Caco-2 (cell line): ENCODE data around the gene SLC44A5. TPM values are rescaled to one million over a fixed set of nuclear protein-coding genes. Genes with fewer than 3 reads are reported as not detected.

Experiments
- BruUV-seq: library from RNA; stranded (reverse); fragments of 400-500 nt; replicated peaks from 2 replicates; lab custom pipeline; 2021; lab: Mats Ljungman, UMichigan
- CTCF ChIA-PET: fragments of 300-600 bp; sonication (Branson Sonifier 250); formaldehyde crosslinking; loops from one replicate; lab custom pipeline; 2022; ENCODE audit warnings: antibody characterized with exemption; lab: Charles Lee
- POLR2A ChIA-PET: fragments of 300-600 bp; sonication (Branson Sonifier 250); formaldehyde crosslinking; loops from one replicate; lab custom pipeline; 2022; ENCODE audit warnings: antibody characterized with exemption; lab: Charles Lee
- DNase-seq, 2 experiments: peaks; one replicate each; pipeline versions ENCODE4 v3.0.0 to v3.0.0-alpha.2; 2020 to 2022
- H3K27me3 ChIP-seq: replicated peaks from 2 replicates; pipeline ENCODE4 v1.6.0; 2011; ENCODE audit warnings: low read length; ENCODE audit not compliant: control insufficient read depth, insufficient read depth
- H3K36me3 ChIP-seq: 2 replicates; pipeline ENCODE4 v1.5.1; 2011; ENCODE audit warnings: low read length; ENCODE audit not compliant: control insufficient read depth, insufficient read depth
- H3K4me1 ChIP-seq: fragments of 250-450 bp; sonication (Bioruptor Pico); 2 replicates; pipeline ENCODE4 v1.5.1; 2020; ENCODE audit warnings: mild to moderate bottlenecking
- H3K4me3 ChIP-seq: 2 replicates; pipeline ENCODE4 v1.5.1; 2011; ENCODE audit warnings: low read depth, mild to moderate bottlenecking, control low read depth, low read length
- H3K9me3 ChIP-seq: fragments of 250-450 bp; sonication (Bioruptor Pico); 2 replicates; pipeline ENCODE4 v1.5.1; 2020; ENCODE audit warnings: mild to moderate bottlenecking, moderate library complexity
- H3K27ac Mint-ChIP-seq: one replicate; pipeline ENCODE4 v1.8.0; 2022; ENCODE audit warnings: mixed read lengths; ENCODE audit not compliant: unreplicated experiment
- H3K27me3 Mint-ChIP-seq: one replicate; pipeline ENCODE4 v1.8.0; 2022; ENCODE audit warnings: mixed read lengths; ENCODE audit not compliant: insufficient read depth, unreplicated experiment
- H3K36me3 Mint-ChIP-seq: one replicate; pipeline ENCODE4 v1.8.0; 2022; ENCODE audit warnings: mild to moderate bottlenecking, mixed read lengths; ENCODE audit not compliant: insufficient read depth, unreplicated experiment
- H3K4me1 Mint-ChIP-seq: one replicate; pipeline ENCODE4 v1.8.0; 2022; ENCODE audit warnings: low read depth, mixed read lengths; ENCODE audit not compliant: unreplicated experiment
- H3K4me3 Mint-ChIP-seq: one replicate; pipeline ENCODE4 v1.8.0; 2022; ENCODE audit warnings: mild to moderate bottlenecking, moderate library complexity, mixed read lengths; ENCODE audit not compliant: unreplicated experiment
- H3K9me3 Mint-ChIP-seq: one replicate; pipeline ENCODE4 v1.8.0; 2022; ENCODE audit warnings: mixed read lengths; ENCODE audit not compliant: unreplicated experiment
- CTCF ChIP-seq, 2 experiments: fragments of 200-600 bp in 1 of 2; IDR thresholded peaks; 1 replicate in 1 of 2; 2 replicates in 1 of 2; pipeline versions ENCODE4 v1.5.1 to v1.8.0; 2011 to 2022; ENCODE audit warnings: antibody characterized with exemption in 1 of 2, control low read depth in 1 of 2, inconsistent platforms in 1 of 2, low read depth in 1 of 2, low read length in 1 of 2, mild to moderate bottlenecking in 1 of 2, moderate library complexity in 1 of 2; ENCODE audit not compliant: insufficient read depth in 1 of 2, severe bottlenecking in 1 of 2, unreplicated experiment in 1 of 2
- intact Hi-C: fragments of 100-400 bp; cut with micrococcal nuclease; formaldehyde crosslinking; loops from one replicate; pipeline ENCODE4 v1.10.0; 2022; ENCODE audit not compliant: unreplicated experiment
- total RNA-seq: library from RNA; stranded (reverse); gene quantifications from 2 replicates; pipeline ENCODE4 v1.2.3, GENCODE V29; 2022

The SLC44A5 gene
- total RNA-seq, 1 experiment from 2014 or later = 13.6 TPM

- Histone ChIP-seq H3K4me1 (no peaks in the 10 kb centered on the region), H3K9me3 (no peaks in the 10 kb centered on the region), H3K4me3 (no peak overlapping the region), H3K36me3 (no peaks in the 10 kb centered on the region), H3K27me3 (no peaks in the 10 kb centered on the region)
- intact Hi-C loops = loop anchor here (10.0 kb wide), 1 partner anchor 192 kb away; no protein-coding TSS in a partner anchor
- no peak for DNase-seq
- CTCF ChIA-PET = no interaction called here
- POLR2A ChIA-PET = no interaction called here
- no peak for TF ChIP-seq CTCF (IDR thresholded peaks at IDR 0.05; ENCODE audit: insufficient read depth in 1 of 2, low read depth in 1 of 2, low read length in 1 of 2, severe bottlenecking in 1 of 2, unreplicated experiment in 1 of 2)
- H3K4me3 Mint-ChIP-seq = no peak overlapping the region
- H3K4me1 Mint-ChIP-seq = no peaks in the 10 kb centered on the region
- no peaks in the 10 kb centered on the region for H3K36me3 Mint-ChIP-seq
- H3K9me3 Mint-ChIP-seq = no peaks in the 10 kb centered on the region
- no peaks in the 10 kb centered on the region for H3K27me3 Mint-ChIP-seq
- H3K27ac Mint-ChIP-seq = no peak overlapping the region
- BruUV-seq = no TSS peak
These were observed 184.2 kb downstream of the SLC44A5 start for GRCh38 chr1:75426688-75427087.

- H3K4me3 Mint-ChIP-seq = no peak overlapping the region
- Histone ChIP-seq H3K4me1 (no peaks in the 10 kb centered on the region), H3K27me3 (no peaks in the 10 kb centered on the region), H3K9me3 (no peaks in the 10 kb centered on the region), H3K36me3 (no peaks in the 10 kb centered on the region), H3K4me3 (no peak overlapping the region)
- no peak overlapping the region for H3K27ac Mint-ChIP-seq
- intact Hi-C loops = loop anchor here (10.0 kb wide), 1 partner anchor 190 kb away; no protein-coding TSS in a partner anchor
- no peaks in the 10 kb centered on the region for H3K36me3 Mint-ChIP-seq
- no peak for TF ChIP-seq CTCF (IDR thresholded peaks at IDR 0.05; ENCODE audit: insufficient read depth in 1 of 2, low read depth in 1 of 2, low read length in 1 of 2, severe bottlenecking in 1 of 2, unreplicated experiment in 1 of 2)
- ChIA-PET POLR2A (no interaction called here), CTCF (no interaction called here)
- H3K27me3 Mint-ChIP-seq = no peaks in the 10 kb centered on the region
- H3K4me1 Mint-ChIP-seq = no peaks in the 10 kb centered on the region
- no peaks in the 10 kb centered on the region for H3K9me3 Mint-ChIP-seq
- DNase-seq = no peak
- BruUV-seq = no TSS peak
These were observed 185.8 kb downstream of the SLC44A5 start for GRCh38 chr1:75425001-75425650.

- H3K4me3 ChIP-seq = no peak overlapping the region
- POLR2A ChIA-PET = no interaction called here
These were observed 187.3 kb downstream of the SLC44A5 start for GRCh38 chr1:75423616-75424015.

More at GRCh38 chr1:75423616-75424015, 187.3 kb downstream of the SLC44A5 start:
- Histone ChIP-seq H3K27me3 (no peaks in the 10 kb centered on the region), H3K4me1 (no peaks in the 10 kb centered on the region), H3K9me3 (no peaks in the 10 kb centered on the region), H3K36me3 (no peaks in the 10 kb centered on the region)
- intact Hi-C loops = loop anchor here (1.0 to 10.0 kb wide), 2 partner anchors 158 to 189 kb away; no protein-coding TSS in a partner anchor
- H3K4me1 Mint-ChIP-seq = no peaks in the 10 kb centered on the region
- TF ChIP-seq CTCF (IDR thresholded peaks at IDR 0.05; ENCODE audit: insufficient read depth in 1 of 2, low read depth in 1 of 2, low read length in 1 of 2, severe bottlenecking in 1 of 2, unreplicated experiment in 1 of 2) = peak in 1 of 2 experiments; percentile 4
- H3K4me3 Mint-ChIP-seq = no peak overlapping the region
- H3K27ac Mint-ChIP-seq = no peak overlapping the region
- CTCF ChIA-PET = no interaction called here
- DNase-seq = no peak
- no peaks in the 10 kb centered on the region for H3K27me3 Mint-ChIP-seq
- H3K36me3 Mint-ChIP-seq = no peaks in the 10 kb centered on the region
- no peaks in the 10 kb centered on the region for H3K9me3 Mint-ChIP-seq
- BruUV-seq = no TSS peak
